GM12801 (cell line): ENCODE data around the gene COL5A1.

ENCODE experiments used
- CTCF ChIP-seq: IDR thresholded peaks from one replicate; pipeline ENCODE4 v1.5.1; 2011; ENCODE audit warnings: control low read depth; ENCODE audit not compliant: insufficient read length; ENCODE audit errors: extremely low read depth

Gene COL5A1

GRCh38 chr9:134658378-134658955, 16.9 kb downstream of the COL5A1 start:
- TF ChIP-seq CTCF = no peak

GRCh38 chr9:134659688-134660131, 18.1 kb downstream of the COL5A1 start:
- TF ChIP-seq CTCF = no peak

GRCh38 chr9:134660407-134660806, 18.8 kb downstream of the COL5A1 start:
- no peak for TF ChIP-seq CTCF

- no peak for TF ChIP-seq CTCF
Observed at GRCh38 chr9:134661299-134661698, 19.7 kb downstream of the COL5A1 start.

- no peak for TF ChIP-seq CTCF
Observed at GRCh38 chr9:134661791-134662142, 20.2 kb downstream of the COL5A1 start.

- TF ChIP-seq CTCF = no peak
Observed at GRCh38 chr9:134662143-134662876, 20.7 kb downstream of the COL5A1 start.

GRCh38 chr9:134663084-134663483, 21.5 kb downstream of the COL5A1 start:
- TF ChIP-seq CTCF = no peak
